ENCODE measurements around the gene DNER. TPM values are rescaled to one million over a fixed set of nuclear protein-coding genes. Genes with fewer than 3 reads are reported as not detected.

DNER gene
- total and polyA plus RNA-seq, 8 donors = 0.06 to 2.4 (median 1.9) TPM

GRCh38 chr2:229474125-229474524 lies 240.2 kb downstream of the DNER start:
- H3K4me1 ChIP-seq = no peaks in the 10 kb centered on the region
- H3K4me3 ChIP-seq = no peak overlapping the region
- no peaks in the 10 kb centered on the region for H3K9me3 ChIP-seq
- ATAC-seq = peak; percentile 78
- H3K36me3 ChIP-seq = no peaks in the 10 kb centered on the region
- intact Hi-C loops (cut with DNase I) = no loop called here
- H3K27ac ChIP-seq = no peak overlapping the region
- no peak for TF ChIP-seq CTCF (IDR thresholded peaks at IDR 0.05)
- no peaks in the 10 kb centered on the region for H3K27me3 ChIP-seq
- no peak for DNase-seq

GRCh38 chr2:229470781-229471180 lies 243.6 kb downstream of the DNER start:
- peak in 2 of 4 donors; percentile 26 to 32 for DNase-seq
- Histone ChIP-seq H3K27me3 (no peaks in the 10 kb centered on the region), H3K4me1 (no peaks in the 10 kb centered on the region), H3K9me3 (no peaks in the 10 kb centered on the region), H3K4me3 (no peak overlapping the region), H3K27ac (no peak overlapping the region), H3K36me3 (no peaks in the 10 kb centered on the region)
- ATAC-seq = no peak
- TF ChIP-seq CTCF (IDR thresholded peaks at IDR 0.05) = no peak
- intact Hi-C loops (cut with DNase I) = no loop called here

GRCh38 chr2:229467783-229468182 lies 246.6 kb downstream of the DNER start:
- DNase-seq (no peak), ATAC-seq (no peak)
- H3K4me3 ChIP-seq = no peak overlapping the region
- H3K27me3 ChIP-seq = no peaks in the 10 kb centered on the region
- intact Hi-C loops (cut with DNase I) = no loop called here
- TF ChIP-seq CTCF (IDR thresholded peaks at IDR 0.05) = no peak
- no peaks in the 10 kb centered on the region for H3K9me3 ChIP-seq
- H3K4me1 ChIP-seq = no peaks in the 10 kb centered on the region
- H3K27ac ChIP-seq = no peak overlapping the region
- no peaks in the 10 kb centered on the region for H3K36me3 ChIP-seq

- no peaks in the 10 kb centered on the region for H3K27me3 ChIP-seq
- DNase-seq (no peak), ATAC-seq (no peak)
- H3K27ac ChIP-seq = no peak overlapping the region
- H3K9me3 ChIP-seq = no peaks in the 10 kb centered on the region
- no peaks in the 10 kb centered on the region for H3K36me3 ChIP-seq
- TF ChIP-seq CTCF (IDR thresholded peaks at IDR 0.05) = no peak
- intact Hi-C loops (cut with DNase I) = no loop called here
- no peaks in the 10 kb centered on the region for H3K4me1 ChIP-seq
- H3K4me3 ChIP-seq = no peak overlapping the region
Observed at GRCh38 chr2:229463841-229464346, 250.5 kb downstream of the DNER start.

GRCh38 chr2:229462112-229462511 lies 252.2 kb downstream of the DNER start:
- Histone ChIP-seq H3K27ac (no peak overlapping the region), H3K36me3 (no peaks in the 10 kb centered on the region), H3K9me3 (no peaks in the 10 kb centered on the region), H3K4me1 (no peaks in the 10 kb centered on the region), H3K4me3 (no peak overlapping the region), H3K27me3 (no peaks in the 10 kb centered on the region)
- ATAC-seq (no peak), DNase-seq (no peak)
- TF ChIP-seq CTCF (IDR thresholded peaks at IDR 0.05) = no peak
- intact Hi-C loops (cut with DNase I) = no loop called here
